Caco-2 (cell line): ENCODE data around the gene CTDSPL. TPM values are rescaled to one million over a fixed set of nuclear protein-coding genes. Genes with fewer than 3 reads are reported as not detected.

ENCODE experiments used
- BruUV-seq: library from RNA; stranded (reverse); fragments of 400-500 nt; replicated peaks from 2 replicates; lab custom pipeline; 2021; lab: Mats Ljungman, UMichigan
- CTCF ChIA-PET: fragments of 300-600 bp; sonication (Branson Sonifier 250); formaldehyde crosslinking; loops from one replicate; lab custom pipeline; 2022; ENCODE audit warnings: antibody characterized with exemption; lab: Charles Lee
- POLR2A ChIA-PET: fragments of 300-600 bp; sonication (Branson Sonifier 250); formaldehyde crosslinking; loops from one replicate; lab custom pipeline; 2022; ENCODE audit warnings: antibody characterized with exemption; lab: Charles Lee
- DNase-seq, 2 experiments: peaks; one replicate each; pipeline versions ENCODE4 v3.0.0 to v3.0.0-alpha.2; 2020 to 2022
- H3K27me3 ChIP-seq: replicated peaks from 2 replicates; pipeline ENCODE4 v1.6.0; 2011; ENCODE audit warnings: low read length; ENCODE audit not compliant: control insufficient read depth, insufficient read depth
- H3K36me3 ChIP-seq: 2 replicates; pipeline ENCODE4 v1.5.1; 2011; ENCODE audit warnings: low read length; ENCODE audit not compliant: control insufficient read depth, insufficient read depth
- H3K4me1 ChIP-seq: fragments of 250-450 bp; sonication (Bioruptor Pico); 2 replicates; pipeline ENCODE4 v1.5.1; 2020; ENCODE audit warnings: mild to moderate bottlenecking
- H3K4me3 ChIP-seq: 2 replicates; pipeline ENCODE4 v1.5.1; 2011; ENCODE audit warnings: low read depth, mild to moderate bottlenecking, control low read depth, low read length
- H3K9me3 ChIP-seq: fragments of 250-450 bp; sonication (Bioruptor Pico); 2 replicates; pipeline ENCODE4 v1.5.1; 2020; ENCODE audit warnings: mild to moderate bottlenecking, moderate library complexity
- H3K27ac Mint-ChIP-seq: one replicate; pipeline ENCODE4 v1.8.0; 2022; ENCODE audit warnings: mixed read lengths; ENCODE audit not compliant: unreplicated experiment
- H3K27me3 Mint-ChIP-seq: one replicate; pipeline ENCODE4 v1.8.0; 2022; ENCODE audit warnings: mixed read lengths; ENCODE audit not compliant: insufficient read depth, unreplicated experiment
- H3K36me3 Mint-ChIP-seq: one replicate; pipeline ENCODE4 v1.8.0; 2022; ENCODE audit warnings: mild to moderate bottlenecking, mixed read lengths; ENCODE audit not compliant: insufficient read depth, unreplicated experiment
- H3K4me1 Mint-ChIP-seq: one replicate; pipeline ENCODE4 v1.8.0; 2022; ENCODE audit warnings: low read depth, mixed read lengths; ENCODE audit not compliant: unreplicated experiment
- H3K4me3 Mint-ChIP-seq: one replicate; pipeline ENCODE4 v1.8.0; 2022; ENCODE audit warnings: mild to moderate bottlenecking, moderate library complexity, mixed read lengths; ENCODE audit not compliant: unreplicated experiment
- H3K9me3 Mint-ChIP-seq: one replicate; pipeline ENCODE4 v1.8.0; 2022; ENCODE audit warnings: mixed read lengths; ENCODE audit not compliant: unreplicated experiment
- CTCF ChIP-seq, 2 experiments: fragments of 200-600 bp in 1 of 2; IDR thresholded peaks; 1 replicate in 1 of 2; 2 replicates in 1 of 2; pipeline versions ENCODE4 v1.5.1 to v1.8.0; 2011 to 2022; ENCODE audit warnings: antibody characterized with exemption in 1 of 2, control low read depth in 1 of 2, inconsistent platforms in 1 of 2, low read depth in 1 of 2, low read length in 1 of 2, mild to moderate bottlenecking in 1 of 2, moderate library complexity in 1 of 2; ENCODE audit not compliant: insufficient read depth in 1 of 2, severe bottlenecking in 1 of 2, unreplicated experiment in 1 of 2
- intact Hi-C: fragments of 100-400 bp; cut with micrococcal nuclease; formaldehyde crosslinking; loops from one replicate; pipeline ENCODE4 v1.10.0; 2022; ENCODE audit not compliant: unreplicated experiment
- total RNA-seq: library from RNA; stranded (reverse); gene quantifications from 2 replicates; pipeline ENCODE4 v1.2.3, GENCODE V29; 2022

CTDSPL gene
- total RNA-seq, 1 experiment from 2014 or later = 60.9 TPM

DNA sequence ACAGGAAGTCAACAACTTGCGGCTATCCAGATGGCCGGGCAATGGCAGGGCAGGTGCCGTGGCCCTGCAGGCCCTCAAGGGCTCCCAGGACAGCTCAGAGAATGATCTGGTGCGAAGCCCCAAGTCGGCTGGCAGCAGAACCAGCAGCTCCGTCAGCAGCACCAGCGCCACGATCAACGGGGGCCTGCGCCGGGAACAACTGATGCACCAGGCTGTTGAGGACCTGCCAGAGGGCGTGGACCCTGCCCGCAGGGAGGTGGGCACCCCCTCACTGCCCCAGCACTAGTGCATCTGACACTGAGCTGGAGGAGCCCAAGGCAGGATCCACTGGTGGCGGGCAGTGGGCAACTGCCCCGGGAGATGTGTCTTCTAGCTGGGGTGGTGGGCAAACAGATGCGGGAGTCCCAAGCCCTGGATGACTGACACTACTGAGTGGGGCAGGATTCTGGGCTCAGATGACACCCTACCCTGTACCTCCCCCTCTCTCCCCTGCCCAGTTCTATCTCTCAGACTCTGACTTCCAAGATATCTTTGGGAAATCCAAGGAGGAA, 144.8 kb downstream of the CTDSPL start:
- ChIA-PET POLR2A (no interaction called here), CTCF (interaction anchor here (0.6 to 1.4 kb wide), 2 partner anchors 32 to 153 kb away, joined by 7 to 9 read pairs; no protein-coding TSS in a partner anchor)
- Histone ChIP-seq H3K27me3 (no peaks in the 10 kb centered on the region), H3K36me3 (peaks cover 9% of the 10 kb centered on the region), H3K4me3 (no peak overlapping the region), H3K9me3 (no peaks in the 10 kb centered on the region), H3K4me1 (peaks cover 22% of the 10 kb centered on the region)
- Mint-ChIP-seq H3K27ac (no peak overlapping the region), H3K4me1 (peaks cover 19% of the 10 kb centered on the region), H3K4me3 (no peak overlapping the region), H3K9me3 (no peaks in the 10 kb centered on the region), H3K36me3 (peaks cover 15% of the 10 kb centered on the region), H3K27me3 (no peaks in the 10 kb centered on the region)
- intact Hi-C loops = no loop called here
- no peak for TF ChIP-seq CTCF (IDR thresholded peaks at IDR 0.05; ENCODE audit: insufficient read depth in 1 of 2, low read depth in 1 of 2, low read length in 1 of 2, severe bottlenecking in 1 of 2, unreplicated experiment in 1 of 2)
- DNase-seq = no peak
- BruUV-seq = no TSS peak

DNA sequence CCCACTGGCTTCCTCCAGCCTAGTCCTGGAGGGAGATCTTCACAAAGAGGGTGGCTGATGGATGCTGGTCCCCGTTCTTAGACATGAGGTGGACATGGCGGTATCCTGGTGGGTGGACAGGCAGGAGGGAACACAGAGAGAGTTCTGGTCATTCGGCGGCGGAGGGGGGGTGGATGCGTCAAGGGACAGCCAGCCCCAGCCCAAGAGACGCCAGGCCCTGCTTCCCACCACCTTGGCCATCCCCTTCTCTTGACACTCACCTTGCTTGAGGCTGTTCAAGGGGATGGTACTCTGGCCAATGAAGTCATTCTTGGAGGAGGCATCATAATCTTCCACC, 146.0 kb downstream of the CTDSPL start:
- ChIA-PET POLR2A (no interaction called here), CTCF (no interaction called here)
- Histone ChIP-seq H3K9me3 (no peaks in the 10 kb centered on the region), H3K36me3 (peaks cover 9% of the 10 kb centered on the region), H3K4me1 (peaks cover 28% of the 10 kb centered on the region), H3K4me3 (no peak overlapping the region), H3K27me3 (no peaks in the 10 kb centered on the region)
- H3K27me3 Mint-ChIP-seq = no peaks in the 10 kb centered on the region
- no peak for TF ChIP-seq CTCF (IDR thresholded peaks at IDR 0.05; ENCODE audit: insufficient read depth in 1 of 2, low read depth in 1 of 2, low read length in 1 of 2, severe bottlenecking in 1 of 2, unreplicated experiment in 1 of 2)
- H3K4me1 Mint-ChIP-seq = peaks cover 19% of the 10 kb centered on the region
- no peaks in the 10 kb centered on the region for H3K9me3 Mint-ChIP-seq
- peaks cover 15% of the 10 kb centered on the region for H3K36me3 Mint-ChIP-seq
- no peak overlapping the region for H3K4me3 Mint-ChIP-seq
- no peak for DNase-seq
- no peak overlapping the region for H3K27ac Mint-ChIP-seq
- BruUV-seq = no TSS peak
- intact Hi-C loops = no loop called here

DNA sequence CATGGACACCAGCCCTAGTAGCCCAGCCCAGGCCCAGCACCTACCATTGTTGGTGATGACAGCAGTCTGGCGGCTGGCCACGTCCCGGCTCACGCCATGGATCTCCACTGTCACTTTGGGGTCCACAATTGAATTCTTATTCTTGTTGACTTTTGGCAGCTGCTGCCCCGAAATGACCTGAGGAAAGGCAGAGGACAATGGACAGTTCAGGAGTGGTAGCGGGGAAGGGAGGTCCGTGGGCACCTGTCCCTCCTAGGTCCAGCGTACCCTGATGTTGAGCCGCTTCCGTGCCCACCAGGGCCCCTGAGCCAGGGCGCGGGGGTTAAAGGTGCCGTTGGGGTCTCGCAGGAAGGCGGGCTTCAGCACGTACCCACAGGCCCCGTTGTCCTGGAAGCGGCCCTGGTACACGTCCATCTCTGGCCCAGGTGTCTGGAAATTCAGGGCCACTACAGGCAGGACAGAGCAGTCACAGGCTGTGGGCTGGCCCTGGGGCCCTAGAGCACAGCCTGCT, 146.6 kb downstream of the CTDSPL start:
- no peak for TF ChIP-seq CTCF (IDR thresholded peaks at IDR 0.05; ENCODE audit: insufficient read depth in 1 of 2, low read depth in 1 of 2, low read length in 1 of 2, severe bottlenecking in 1 of 2, unreplicated experiment in 1 of 2)
- intact Hi-C loops = no loop called here
- no peak for DNase-seq
- no peak overlapping the region for H3K4me3 Mint-ChIP-seq
- H3K9me3 ChIP-seq = no peaks in the 10 kb centered on the region
- peaks cover 25% of the 10 kb centered on the region for H3K4me1 ChIP-seq
- ChIA-PET POLR2A (no interaction called here), CTCF (no interaction called here)
- peaks cover 5% of the 10 kb centered on the region for H3K36me3 ChIP-seq
- no TSS peak for BruUV-seq
- no peak overlapping the region for H3K4me3 ChIP-seq
- H3K27me3 ChIP-seq = no peaks in the 10 kb centered on the region
- no peaks in the 10 kb centered on the region for H3K27me3 Mint-ChIP-seq
- H3K36me3 Mint-ChIP-seq = peaks cover 15% of the 10 kb centered on the region
- peaks cover 15% of the 10 kb centered on the region for H3K4me1 Mint-ChIP-seq
- no peaks in the 10 kb centered on the region for H3K9me3 Mint-ChIP-seq
- no peak overlapping the region for H3K27ac Mint-ChIP-seq
